GM23248 (cell line): ENCODE results near the gene CCBE1. TPM values are rescaled to one million over a fixed set of nuclear protein-coding genes. Genes with fewer than 3 reads are reported as not detected.

Experiments
- DNase-seq: peaks from one replicate; pipeline ENCODE4 v3.0.0-alpha.2; 2015
- H2AFZ ChIP-seq: fragments of 200-600 bp; sonication (generic); 2 replicates; pipeline ENCODE4 v1.6.1; 2016; ENCODE audit warnings: antibody characterized with exemption
- H3F3A ChIP-seq: fragments of 200-600 bp; sonication (generic); 2 replicates; pipeline ENCODE4 v1.6.1; 2016; ENCODE audit warnings: mild to moderate bottlenecking, antibody characterized with exemption, mixed run types; ENCODE audit not compliant: insufficient read depth
- H3K27ac ChIP-seq: fragments of 200-600 bp; sonication (generic); 2 replicates; pipeline ENCODE4 v1.5.1; 2016; ENCODE audit warnings: mild to moderate bottlenecking
- H3K27me3 ChIP-seq: fragments of 200-600 bp; sonication (generic); replicated peaks from 2 replicates; pipeline ENCODE4 v1.6.1; 2016; ENCODE audit warnings: mild to moderate bottlenecking; ENCODE audit not compliant: insufficient read depth
- H3K36me3 ChIP-seq: fragments of 200-600 bp; sonication (generic); 2 replicates; pipeline ENCODE4 v1.6.1; 2016; ENCODE audit warnings: low read depth, mild to moderate bottlenecking
- H3K4me1 ChIP-seq: fragments of 200-600 bp; sonication (generic); 2 replicates; pipeline ENCODE4 v1.6.1; 2016; ENCODE audit warnings: mild to moderate bottlenecking; ENCODE audit not compliant: insufficient read depth
- H3K4me2 ChIP-seq: fragments of 200-600 bp; sonication (generic); one replicate; pipeline ENCODE4 v1.6.1; 2016; ENCODE audit warnings: mild to moderate bottlenecking; ENCODE audit not compliant: unreplicated experiment
- H3K4me3 ChIP-seq: fragments of 200-600 bp; sonication (generic); 2 replicates; pipeline ENCODE4 v1.5.1; 2016; ENCODE audit warnings: mild to moderate bottlenecking
- H3K79me2 ChIP-seq: fragments of 200-600 bp; sonication (generic); 2 replicates; pipeline ENCODE4 v1.6.1; 2016; ENCODE audit warnings: mild to moderate bottlenecking; ENCODE audit not compliant: insufficient read depth
- H3K9ac ChIP-seq: fragments of 200-600 bp; sonication (generic); 2 replicates; pipeline ENCODE4 v1.6.1; 2016; ENCODE audit warnings: mild to moderate bottlenecking
- H3K9me2 ChIP-seq: fragments of 200-600 bp; sonication (generic); 2 replicates; pipeline ENCODE4 v1.6.1; 2016; ENCODE audit warnings: mixed run types, mild to moderate bottlenecking, moderate library complexity; ENCODE audit not compliant: insufficient read depth
- H3K9me3 ChIP-seq: fragments of 200-600 bp; sonication (generic); one replicate; pipeline ENCODE4 v1.6.1; 2017; ENCODE audit warnings: low read depth
- H4K20me1 ChIP-seq: fragments of 200-600 bp; sonication (generic); 2 replicates; pipeline ENCODE4 v1.6.0; 2016; ENCODE audit not compliant: insufficient read depth
- EZH2 ChIP-seq: fragments of 200-600 bp; sonication (generic); IDR thresholded peaks from 2 replicates; pipeline ENCODE4 v1.6.1; 2018; ENCODE audit warnings: antibody characterized with exemption, mild to moderate bottlenecking; ENCODE audit not compliant: insufficient read depth, poor library complexity, severe bottlenecking
- EZH2phosphoT487 ChIP-seq: fragments of 200-600 bp; sonication (generic); IDR thresholded peaks from 2 replicates; pipeline ENCODE4 v1.6.1; 2018; ENCODE audit warnings: antibody characterized with exemption, moderate library complexity, mild to moderate bottlenecking, low read depth; ENCODE audit not compliant: insufficient read depth
- WGBS, 2 experiments: methylation state at CpG; one replicate each; pipeline ENCODE4 v1.1.6; 2015 to 2017; ENCODE audit warnings: low lambda C conversion rate in 2 of 2, low coverage in 1 of 2; ENCODE audit errors: missing lambda C conversion rate in 2 of 2; 5-methylcytosine and 5-hydroxymethylcytosine counted together
- in situ Hi-C: fragments of 300-500 bp; cut with MboI; formaldehyde crosslinking; loops from 2 replicates; pipeline ENCODE4 v1.15.0; 2020
- polyA plus RNA-seq: library from polyadenylated mRNA; unstranded; fragments of >200 nt; fragmentation: Nextera tagmentation; extraction: Ambion mirVana; gene quantifications from 2 replicates; pipeline ENCODE4 v1.2.1, GENCODE V29; 2016
- total RNA-seq: library from RNA; depleted of rRNA; stranded (reverse); fragments of >200 nt; shearing (Covaris generic); gene quantifications from 2 replicates; pipeline ENCODE4 v1.2.3, GENCODE V29; 2014; rRNA removed

The CCBE1 gene
- total and polyA plus RNA-seq, 2 experiments from 2014 or later, result 16.6 to 33.6 TPM

GRCh38 chr18:59381949-59382348, 315.3 kb downstream of the CCBE1 start:
- in situ Hi-C loops, result no loop called here
- Histone ChIP-seq H3K4me1 (peaks cover 11% of the 10 kb centered on the region), H3K27me3 (peaks cover 10% of the 10 kb centered on the region; the same call in 1 of the 2 replicates), H3K9me2 (no peaks in the 10 kb centered on the region), H3K79me2 (no peaks in the 10 kb centered on the region), H3K4me2 (no peak overlapping the region), H4K20me1 (no peaks in the 10 kb centered on the region), H3K9ac (no peak overlapping the region), H2AFZ (no peak overlapping the region), H3K9me3 (no peaks in the 10 kb centered on the region), H3K4me3 (no peak overlapping the region), H3F3A (peaks cover 13% of the 10 kb centered on the region), H3K27ac (no peak overlapping the region), H3K36me3 (no peaks in the 10 kb centered on the region)
- TF ChIP-seq EZH2phosphoT487, result no peak
- TF ChIP-seq EZH2, result no peak
- 92 to 93% methylated on average over 6 of the region's 6 CpGs for WGBS, 2 experiments
- no peak for DNase-seq

Other genes with a start within 250 kb of the CCBE1 start
- gene PMAIP1, start 202.6 kb upstream of the CCBE1 start, total RNA-seq, result 5.2 and 5.3 TPM in 2 replicates
- gene PMAIP1, start 202.6 kb upstream of the CCBE1 start, polyA plus RNA-seq, result 7.5 and 9.3 TPM in 2 replicates